ENCODE measurements around the gene PABPN1. TPM values are rescaled to one million over a fixed set of nuclear protein-coding genes. Genes with fewer than 3 reads are reported as not detected.

PABPN1 gene
- total and polyA plus RNA-seq, 7 donors, result 65.2 to 104 (median 82.5) TPM

GRCh38 chr14:23364164-23365035 is 43.1 kb downstream of the PABPN1 start:
- H3K36me3 ChIP-seq (ENCODE audit: insufficient read depth in 1 of 2, low read depth in 1 of 2), result no peaks in the 10 kb centered on the region
- no peak for TF ChIP-seq CTCF (IDR thresholded peaks at IDR 0.05)
- H3K4me1 ChIP-seq, result no peaks in the 10 kb centered on the region
- 24 to 27% (median 25%) methylated on average over 17 to 21 of the region's 21 CpGs for WGBS, 3 donors
- peak overlapping the region; percentile 61 for H3K27ac ChIP-seq
- intact Hi-C loops (cut with DNase I), result no loop called here
- H3K9me3 ChIP-seq, result no peaks in the 10 kb centered on the region
- H3K27me3 ChIP-seq (ENCODE audit: insufficient read depth in 3 of 3, low read length in 2 of 3), result peaks cover 0 to 33% (median 7%) of the 10 kb centered on the region in 3 donors
- peak overlapping the region; percentile 65 for H3K4me3 ChIP-seq
- ATAC-seq, result peak in 3 of 4 donors; percentile 20 to 46 (median 27)
- peak in 1 of 2 donors; percentile 43 for DNase-seq

- intact Hi-C loops (cut with DNase I), result no loop called here
- 3 to 10% (median 6%) methylated on average over 43 to 74 of the region's 74 CpGs for WGBS, 3 donors
- Histone ChIP-seq H3K4me3 (peak within 1 kb of the TSS; percentile 65), H3K36me3 (ENCODE audit: insufficient read depth in 1 of 2, low read depth in 1 of 2) (no peaks in the 10 kb centered on the region), H3K9me3 (no peaks in the 10 kb centered on the region), H3K27me3 (ENCODE audit: insufficient read depth in 3 of 3, low read length in 2 of 3) (peaks cover 0 to 33% (median 7%) of the 10 kb centered on the region in 3 donors), H3K4me1 (no peaks in the 10 kb centered on the region), H3K27ac (peak within 1 kb of the TSS; percentile 61)
- DNase-seq (peak in 1 of 2 donors; percentile 58), ATAC-seq (peak; percentile 31 to 64 (median 44))
- TF ChIP-seq CTCF (IDR thresholded peaks at IDR 0.05), result no peak
Measured at GRCh38 chr14:23365036-23365731, 43.9 kb downstream of the PABPN1 start, which contains the start of gene EFS. EFS (minus strand) TSS chr14:23365172; CDS start chr14:23365025, 147 bp downstream.

GRCh38 chr14:23365732-23366425 is 44.6 kb downstream of the PABPN1 start:
- peak; percentile 34 to 58 (median 52) for ATAC-seq
- no peaks in the 10 kb centered on the region for H3K9me3 ChIP-seq

More at GRCh38 chr14:23365732-23366425, 44.6 kb downstream of the PABPN1 start:
- WGBS, 3 donors, result 5 to 10% (median 5%) methylated on average over 28 to 48 of the region's 51 CpGs
- Histone ChIP-seq H3K4me1 (no peaks in the 10 kb centered on the region), H3K27ac (peak overlapping the region; percentile 61), H3K27me3 (ENCODE audit: insufficient read depth in 3 of 3, low read length in 2 of 3) (peaks cover 0 to 33% (median 10%) of the 10 kb centered on the region in 3 donors), H3K36me3 (ENCODE audit: insufficient read depth in 1 of 2, low read depth in 1 of 2) (no peaks in the 10 kb centered on the region), H3K4me3 (peak overlapping the region; percentile 65)
- intact Hi-C loops (cut with DNase I), result no loop called here
- TF ChIP-seq CTCF (IDR thresholded peaks at IDR 0.05), result no peak
- no peak for DNase-seq
